RWPE2 (cell line): Measurements from ENCODE around the gene FBXW8.

Experiments used
- ATAC-seq: fragments of 200-7000 bp; cut with Tn5 transposase; 3 replicates; pipeline ENCODE4 v1.9.1; 2021; ENCODE audit warnings: low read depth
- DNase-seq: peaks from one replicate; pipeline ENCODE4 v3.0.0-alpha.2; 2020; ENCODE audit warnings: low spot score
- H3K27ac ChIP-seq: fragments of 450-650 bp; 2 replicates; pipeline ENCODE4 v1.5.1; 2017; ENCODE audit warnings: mild to moderate bottlenecking; ENCODE audit not compliant: poor library complexity, severe bottlenecking
- H3K27me3 ChIP-seq: fragments of 250-450 bp; sonication (Bioruptor Pico); 2 replicates; pipeline ENCODE4 v1.5.1; 2021; ENCODE audit warnings: mild to moderate bottlenecking, moderate library complexity; ENCODE audit not compliant: insufficient read depth, poor library complexity, severe bottlenecking
- H3K36me3 ChIP-seq: fragments of 250-450 bp; sonication (Bioruptor Pico); 2 replicates; pipeline ENCODE4 v1.5.1; 2020; ENCODE audit warnings: low read depth, mild to moderate bottlenecking, moderate library complexity
- H3K4me1 ChIP-seq: fragments of 250-450 bp; sonication (Bioruptor Pico); 2 replicates; pipeline ENCODE4 v1.5.1; 2021; ENCODE audit warnings: mild to moderate bottlenecking, moderate library complexity; ENCODE audit not compliant: insufficient read depth, poor library complexity, severe bottlenecking
- H3K4me3 ChIP-seq: fragments of 250-450 bp; sonication (Bioruptor Pico); 2 replicates; pipeline ENCODE4 v1.5.1; 2021; ENCODE audit warnings: mild to moderate bottlenecking, moderate library complexity; ENCODE audit not compliant: severe bottlenecking
- H3K9me3 ChIP-seq: fragments of 250-450 bp; sonication (Bioruptor Pico); 2 replicates; pipeline ENCODE4 v1.5.1; 2021; ENCODE audit warnings: mild to moderate bottlenecking, moderate library complexity; ENCODE audit not compliant: severe bottlenecking
- TF ChIP-seq, protein P1 (sequence below): fragments of 450-650 bp; IDR thresholded peaks from one replicate; pipeline ENCODE4 v1.5.1; 2017; ENCODE audit warnings: mild to moderate bottlenecking, moderate library complexity; ENCODE audit not compliant: poor library complexity, severe bottlenecking

Gene FBXW8

GRCh38 chr12:117045160-117046010, 134.6 kb downstream of the FBXW8 start:
- DNase-seq (no peak), ATAC-seq (no peak)
- no peaks in the 10 kb centered on the region for H3K4me1 ChIP-seq
- no peaks in the 10 kb centered on the region for H3K36me3 ChIP-seq
- H3K4me3 ChIP-seq: no peak overlapping the region
- no peaks in the 10 kb centered on the region for H3K9me3 ChIP-seq
- H3K27me3 ChIP-seq: no peaks in the 10 kb centered on the region
- no peak overlapping the region for H3K27ac ChIP-seq
- TF ChIP-seq, protein P1, sequence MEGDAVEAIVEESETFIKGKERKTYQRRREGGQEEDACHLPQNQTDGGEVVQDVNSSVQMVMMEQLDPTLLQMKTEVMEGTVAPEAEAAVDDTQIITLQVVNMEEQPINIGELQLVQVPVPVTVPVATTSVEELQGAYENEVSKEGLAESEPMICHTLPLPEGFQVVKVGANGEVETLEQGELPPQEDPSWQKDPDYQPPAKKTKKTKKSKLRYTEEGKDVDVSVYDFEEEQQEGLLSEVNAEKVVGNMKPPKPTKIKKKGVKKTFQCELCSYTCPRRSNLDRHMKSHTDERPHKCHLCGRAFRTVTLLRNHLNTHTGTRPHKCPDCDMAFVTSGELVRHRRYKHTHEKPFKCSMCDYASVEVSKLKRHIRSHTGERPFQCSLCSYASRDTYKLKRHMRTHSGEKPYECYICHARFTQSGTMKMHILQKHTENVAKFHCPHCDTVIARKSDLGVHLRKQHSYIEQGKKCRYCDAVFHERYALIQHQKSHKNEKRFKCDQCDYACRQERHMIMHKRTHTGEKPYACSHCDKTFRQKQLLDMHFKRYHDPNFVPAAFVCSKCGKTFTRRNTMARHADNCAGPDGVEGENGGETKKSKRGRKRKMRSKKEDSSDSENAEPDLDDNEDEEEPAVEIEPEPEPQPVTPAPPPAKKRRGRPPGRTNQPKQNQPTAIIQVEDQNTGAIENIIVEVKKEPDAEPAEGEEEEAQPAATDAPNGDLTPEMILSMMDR: no peak

GRCh38 chr12:117046011-117046369, 135.2 kb downstream of the FBXW8 start:
- Histone ChIP-seq H3K36me3 (no peaks in the 10 kb centered on the region), H3K4me3 (no peak overlapping the region), H3K9me3 (no peaks in the 10 kb centered on the region), H3K4me1 (no peaks in the 10 kb centered on the region), H3K27me3 (no peaks in the 10 kb centered on the region), H3K27ac (no peak overlapping the region)
- TF ChIP-seq, protein P1: no peak
- no peak for ATAC-seq
- DNase-seq: no peak

GRCh38 chr12:117046425-117046824, 135.7 kb downstream of the FBXW8 start:
- Histone ChIP-seq H3K4me3 (no peak overlapping the region), H3K4me1 (no peaks in the 10 kb centered on the region), H3K9me3 (no peaks in the 10 kb centered on the region), H3K27me3 (no peaks in the 10 kb centered on the region), H3K27ac (no peak overlapping the region), H3K36me3 (no peaks in the 10 kb centered on the region)
- TF ChIP-seq, protein P1: no peak
- no peak for ATAC-seq
- no peak for DNase-seq

- TF ChIP-seq, protein P1: no peak
- Histone ChIP-seq H3K27me3 (no peaks in the 10 kb centered on the region), H3K36me3 (no peaks in the 10 kb centered on the region), H3K27ac (no peak overlapping the region), H3K9me3 (no peaks in the 10 kb centered on the region), H3K4me3 (no peak overlapping the region), H3K4me1 (no peaks in the 10 kb centered on the region)
- DNase-seq (no peak), ATAC-seq (no peak)
Measured at GRCh38 chr12:117046861-117047530, 136.2 kb downstream of the FBXW8 start.
